Measurements from ENCODE around the gene ACSS1. TPM values are rescaled to one million over a fixed set of nuclear protein-coding genes. Genes with fewer than 3 reads are reported as not detected.

ACSS1 gene
- total RNA-seq, 1 experiment from 2014 or later, result 0.61 TPM

DNA sequence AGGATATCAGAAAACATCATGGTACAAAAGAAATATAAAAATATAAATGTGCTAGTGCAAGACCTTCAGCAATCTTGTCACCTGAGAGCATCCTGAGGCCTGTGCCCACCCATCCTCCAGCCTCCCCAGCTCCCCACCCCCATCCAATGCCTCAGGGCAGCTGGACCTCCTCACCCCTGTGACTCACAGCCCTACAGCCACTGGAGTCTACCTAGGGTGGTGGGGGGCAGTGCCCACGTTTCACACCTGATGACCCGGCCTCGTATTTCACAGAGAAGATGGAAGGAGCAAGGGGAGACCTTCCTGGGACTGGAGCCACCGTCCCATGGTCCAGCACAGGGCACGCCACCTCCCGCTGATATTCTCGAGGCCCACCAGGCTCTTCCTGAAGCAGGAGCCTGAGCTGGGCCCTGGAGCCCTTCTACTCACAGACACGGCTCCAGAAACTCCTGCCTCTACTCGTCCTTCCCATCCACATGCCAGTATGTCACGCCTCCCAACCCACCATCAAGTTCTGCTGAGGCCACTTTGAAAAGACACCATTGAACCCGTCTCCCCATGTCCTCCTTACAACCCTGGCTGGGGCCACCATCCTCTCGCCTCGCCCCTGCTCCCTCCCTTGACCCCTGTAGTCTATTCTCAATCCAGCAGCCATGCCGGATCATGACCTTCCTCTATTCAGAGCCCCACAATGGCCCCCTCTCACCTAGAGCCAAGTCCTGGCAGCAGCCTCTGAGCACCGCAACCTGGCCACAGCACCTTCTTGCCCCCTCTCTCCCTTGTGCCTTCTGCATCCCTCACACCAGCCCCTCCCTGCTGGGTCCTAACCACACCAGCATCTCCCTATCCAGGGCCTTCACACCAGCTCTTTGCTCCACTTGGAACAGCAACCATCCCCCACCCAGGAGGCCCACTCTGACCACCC lies 78.6 kb downstream of the ACSS1 start:
- H3K4me3 Mint-ChIP-seq, result no peak overlapping the region; a peak in 1 of 5 replicates
- H3K79me1 ChIP-seq (ENCODE audit: insufficient read depth, low read depth, low read length, poor library complexity, severe bottlenecking), result peaks cover 7% of the 10 kb centered on the region

More for the DNA sequence above, 78.6 kb downstream of the ACSS1 start:
- H4K5ac ChIP-seq (ENCODE audit: insufficient read length, low read depth, low read length), result no peak overlapping the region
- no peak overlapping the region for H3T11ph ChIP-seq (ENCODE audit: low read length)
- H3K14ac ChIP-seq (ENCODE audit: insufficient read depth, low read length), result no peak overlapping the region; the same call in 1 of the 2 replicates
- H3K27me3 ChIP-seq (ENCODE audit: insufficient read depth, low read length), result no peaks in the 10 kb centered on the region
- no peak overlapping the region for H3K9ac ChIP-seq (ENCODE audit: extremely low read depth, insufficient read length, low read length)
- WGBS (ENCODE audit: extremely low coverage, insufficient read length, low lambda C conversion rate), result no CpG with 5 or more reads among the region's 15 CpGs
- no peak overlapping the region for H2AFZ ChIP-seq (ENCODE audit: low read length)
- no peak overlapping the region for H4K8ac ChIP-seq (replicated peaks; ENCODE audit: insufficient read length, low read depth, low read length)
- H3K23me2 ChIP-seq (ENCODE audit: insufficient read length, low read depth, low read length, poor library complexity, severe bottlenecking), result no peaks in the 10 kb centered on the region
- no peak overlapping the region for H2BK15ac ChIP-seq (ENCODE audit: low read depth, low read length)
- H3K56ac ChIP-seq (ENCODE audit: insufficient read length, low read depth, low read length), result no peak overlapping the region
- H2BK120ac ChIP-seq (ENCODE audit: low read depth, low read length, poor library complexity, severe bottlenecking), result no peak overlapping the region
- peak; percentile 10 for DNase-seq
- H3K4ac ChIP-seq (ENCODE audit: low read depth, low read length), result no peak overlapping the region
- peak overlapping the region in 2 of 3 experiments; percentile 34 to 48; a peak in 2 of 7 replicates for H3K27ac Mint-ChIP-seq
- no peaks in the 10 kb centered on the region for H4K20me1 ChIP-seq (ENCODE audit: control insufficient read depth, insufficient read depth, insufficient read length)
- H2BK5ac ChIP-seq (ENCODE audit: insufficient read length, low read length), result no peak overlapping the region
- H4K91ac ChIP-seq (ENCODE audit: insufficient read length, low read depth, low read length), result no peak overlapping the region
- H3K79me2 ChIP-seq (ENCODE audit: insufficient read depth, low read length), result no peaks in the 10 kb centered on the region; the same call in 1 of the 2 replicates
- H2BK20ac ChIP-seq (ENCODE audit: low read depth, low read length, poor library complexity, severe bottlenecking), result no peak overlapping the region
- no peak overlapping the region for H3K4me2 ChIP-seq (ENCODE audit: insufficient read depth, insufficient read length, low read length)
- H3K9me3 ChIP-seq (ENCODE audit: control insufficient read depth, low read depth, low read length), result peaks cover 21% of the 10 kb centered on the region
- H3K4me1 ChIP-seq (ENCODE audit: insufficient read depth, low read length), result no peaks in the 10 kb centered on the region
- H3K27ac ChIP-seq (ENCODE audit: insufficient read length, low read depth, low read length), result no peak overlapping the region
- peaks cover 20 to 30% of the 10 kb centered on the region in 2 experiments for H3K9me3 Mint-ChIP-seq
- H3K23ac ChIP-seq (ENCODE audit: insufficient read length, low read depth, low read length), result no peak overlapping the region
- no peaks in the 10 kb centered on the region; the same call in 1 of the 2 replicates for H3K27me3 Mint-ChIP-seq (ENCODE audit: low read depth)
- H3K18ac ChIP-seq (ENCODE audit: insufficient read length, low read depth, low read length), result no peak overlapping the region
- H2AK5ac ChIP-seq (ENCODE audit: insufficient read length, low read length), result no peak overlapping the region
- H3K36me3 Mint-ChIP-seq (ENCODE audit: insufficient read depth in 1 of 3, low read depth in 3 of 3), result peaks cover 74 to 84% (median 81%) of the 10 kb centered on the region in 3 experiments
- TF ChIP-seq, protein P1, sequence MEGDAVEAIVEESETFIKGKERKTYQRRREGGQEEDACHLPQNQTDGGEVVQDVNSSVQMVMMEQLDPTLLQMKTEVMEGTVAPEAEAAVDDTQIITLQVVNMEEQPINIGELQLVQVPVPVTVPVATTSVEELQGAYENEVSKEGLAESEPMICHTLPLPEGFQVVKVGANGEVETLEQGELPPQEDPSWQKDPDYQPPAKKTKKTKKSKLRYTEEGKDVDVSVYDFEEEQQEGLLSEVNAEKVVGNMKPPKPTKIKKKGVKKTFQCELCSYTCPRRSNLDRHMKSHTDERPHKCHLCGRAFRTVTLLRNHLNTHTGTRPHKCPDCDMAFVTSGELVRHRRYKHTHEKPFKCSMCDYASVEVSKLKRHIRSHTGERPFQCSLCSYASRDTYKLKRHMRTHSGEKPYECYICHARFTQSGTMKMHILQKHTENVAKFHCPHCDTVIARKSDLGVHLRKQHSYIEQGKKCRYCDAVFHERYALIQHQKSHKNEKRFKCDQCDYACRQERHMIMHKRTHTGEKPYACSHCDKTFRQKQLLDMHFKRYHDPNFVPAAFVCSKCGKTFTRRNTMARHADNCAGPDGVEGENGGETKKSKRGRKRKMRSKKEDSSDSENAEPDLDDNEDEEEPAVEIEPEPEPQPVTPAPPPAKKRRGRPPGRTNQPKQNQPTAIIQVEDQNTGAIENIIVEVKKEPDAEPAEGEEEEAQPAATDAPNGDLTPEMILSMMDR (conservative IDR thresholded peaks at IDR 0.05), result no peak
- no peaks in the 10 kb centered on the region for H3K4me1 Mint-ChIP-seq
- H2BK12ac ChIP-seq (ENCODE audit: insufficient read length, low read depth, low read length), result no peak overlapping the region

Data from H9 (cell line).